Measurements from ENCODE around the gene PHYKPL. TPM values are rescaled to one million over a fixed set of nuclear protein-coding genes. Genes with fewer than 3 reads are reported as not detected.

The PHYKPL gene
- total and polyA plus RNA-seq, 2 of the 13 experiments (the other 11 are each of a cell fraction or from before 2014, with no cell fraction given): 18.0 to 78.6 TPM

- TF ChIP-seq ZNF841 (CRISPR knock-in tag; IDR thresholded peaks at IDR 0.05; ENCODE audit: borderline replicate concordance) (peak; percentile 49; the same call in 1 of the 2 replicates), PHB2 (IDR thresholded peaks at IDR 0.05; ENCODE audit: partially characterized antibody) (no peak), ZNF33A (CRISPR knock-in tag; IDR thresholded peaks at IDR 0.05; ENCODE audit: borderline replicate concordance) (no peak), ZKSCAN8 (CRISPR knock-in tag; IDR thresholded peaks at IDR 0.05; ENCODE audit: borderline replicate concordance) (peak; percentile 73; the same call in 1 of the 2 replicates), DBP (CRISPR knock-in tag; IDR thresholded peaks at IDR 0.05; ENCODE audit: not compliant biosample characterization) (peak; percentile 50), TFDP1 (CRISPR knock-in tag; IDR thresholded peaks at IDR 0.05; ENCODE audit: borderline replicate concordance) (peak; percentile 97), MNT (IDR thresholded peaks at IDR 0.05) (peak; percentile 50), NFYB (CRISPR knock-in tag; IDR thresholded peaks at IDR 0.05) (peak; percentile 100), ZBTB42 (CRISPR knock-in tag; IDR thresholded peaks at IDR 0.05) (0 out of 2 replicates have a peak, but pooled peaks have one; percentile 2), TOE1 (CRISPR knock-in tag; IDR thresholded peaks at IDR 0.05) (0 out of 2 replicates have a peak, but pooled peaks have one; percentile 24), CENPT (CRISPR knock-in tag; IDR thresholded peaks at IDR 0.05; ENCODE audit: low read depth) (no peak; the same call in 1 of the 2 replicates), RFX3 (CRISPR knock-in tag; IDR thresholded peaks at IDR 0.05) (no peak), ZBTB1 (CRISPR knock-in tag; IDR thresholded peaks at IDR 0.05; ENCODE audit: borderline replicate concordance) (no peak), ZMYM4 (CRISPR knock-in tag; IDR thresholded peaks at IDR 0.05) (peak; percentile 90)
- TF ChIP-seq, protein P1, sequence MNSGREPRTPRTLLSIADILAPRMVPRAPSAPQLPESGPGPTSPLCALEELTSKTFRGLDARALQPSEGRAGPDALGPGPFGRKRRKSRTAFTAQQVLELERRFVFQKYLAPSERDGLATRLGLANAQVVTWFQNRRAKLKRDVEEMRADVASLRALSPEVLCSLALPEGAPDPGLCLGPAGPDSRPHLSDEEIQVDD (CRISPR knock-in tag; IDR thresholded peaks at IDR 0.05; ENCODE audit: borderline replicate concordance): no peak; the same call in 1 of the 2 replicates
- TF ChIP-seq, protein P2, sequence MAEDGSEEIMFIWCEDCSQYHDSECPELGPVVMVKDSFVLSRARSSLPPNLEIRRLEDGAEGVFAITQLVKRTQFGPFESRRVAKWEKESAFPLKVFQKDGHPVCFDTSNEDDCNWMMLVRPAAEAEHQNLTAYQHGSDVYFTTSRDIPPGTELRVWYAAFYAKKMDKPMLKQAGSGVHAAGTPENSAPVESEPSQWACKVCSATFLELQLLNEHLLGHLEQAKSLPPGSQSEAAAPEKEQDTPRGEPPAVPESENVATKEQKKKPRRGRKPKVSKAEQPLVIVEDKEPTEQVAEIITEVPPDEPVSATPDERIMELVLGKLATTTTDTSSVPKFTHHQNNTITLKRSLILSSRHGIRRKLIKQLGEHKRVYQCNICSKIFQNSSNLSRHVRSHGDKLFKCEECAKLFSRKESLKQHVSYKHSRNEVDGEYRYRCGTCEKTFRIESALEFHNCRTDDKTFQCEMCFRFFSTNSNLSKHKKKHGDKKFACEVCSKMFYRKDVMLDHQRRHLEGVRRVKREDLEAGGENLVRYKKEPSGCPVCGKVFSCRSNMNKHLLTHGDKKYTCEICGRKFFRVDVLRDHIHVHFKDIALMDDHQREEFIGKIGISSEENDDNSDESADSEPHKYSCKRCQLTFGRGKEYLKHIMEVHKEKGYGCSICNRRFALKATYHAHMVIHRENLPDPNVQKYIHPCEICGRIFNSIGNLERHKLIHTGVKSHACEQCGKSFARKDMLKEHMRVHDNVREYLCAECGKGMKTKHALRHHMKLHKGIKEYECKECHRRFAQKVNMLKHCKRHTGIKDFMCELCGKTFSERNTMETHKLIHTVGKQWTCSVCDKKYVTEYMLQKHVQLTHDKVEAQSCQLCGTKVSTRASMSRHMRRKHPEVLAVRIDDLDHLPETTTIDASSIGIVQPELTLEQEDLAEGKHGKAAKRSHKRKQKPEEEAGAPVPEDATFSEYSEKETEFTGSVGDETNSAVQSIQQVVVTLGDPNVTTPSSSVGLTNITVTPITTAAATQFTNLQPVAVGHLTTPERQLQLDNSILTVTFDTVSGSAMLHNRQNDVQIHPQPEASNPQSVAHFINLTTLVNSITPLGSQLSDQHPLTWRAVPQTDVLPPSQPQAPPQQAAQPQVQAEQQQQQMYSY (CRISPR knock-in tag; IDR thresholded peaks at IDR 0.05): peak; percentile 61; the same call in 1 of the 2 replicates
- TF ChIP-seq, protein P3, sequence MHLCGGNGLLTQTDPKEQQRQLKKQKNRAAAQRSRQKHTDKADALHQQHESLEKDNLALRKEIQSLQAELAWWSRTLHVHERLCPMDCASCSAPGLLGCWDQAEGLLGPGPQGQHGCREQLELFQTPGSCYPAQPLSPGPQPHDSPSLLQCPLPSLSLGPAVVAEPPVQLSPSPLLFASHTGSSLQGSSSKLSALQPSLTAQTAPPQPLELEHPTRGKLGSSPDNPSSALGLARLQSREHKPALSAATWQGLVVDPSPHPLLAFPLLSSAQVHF (CRISPR knock-in tag; IDR thresholded peaks at IDR 0.05): no peak
- TF ChIP-seq, protein P4, sequence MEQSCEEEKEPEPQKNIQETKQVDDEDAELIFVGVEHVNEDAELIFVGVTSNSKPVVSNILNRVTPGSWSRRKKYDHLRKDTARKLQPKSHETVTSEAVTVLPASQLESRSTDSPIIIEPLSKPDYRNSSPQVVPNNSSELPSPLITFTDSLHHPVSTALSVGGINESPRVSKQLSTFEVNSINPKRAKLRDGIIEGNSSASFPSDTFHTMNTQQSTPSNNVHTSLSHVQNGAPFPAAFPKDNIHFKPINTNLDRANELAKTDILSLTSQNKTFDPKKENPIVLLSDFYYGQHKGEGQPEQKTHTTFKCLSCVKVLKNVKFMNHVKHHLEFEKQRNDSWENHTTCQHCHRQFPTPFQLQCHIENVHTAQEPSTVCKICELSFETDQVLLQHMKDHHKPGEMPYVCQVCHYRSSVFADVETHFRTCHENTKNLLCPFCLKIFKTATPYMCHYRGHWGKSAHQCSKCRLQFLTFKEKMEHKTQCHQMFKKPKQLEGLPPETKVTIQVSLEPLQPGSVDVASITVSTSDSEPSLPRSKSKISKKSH (CRISPR knock-in tag; IDR thresholded peaks at IDR 0.05; ENCODE audit: borderline replicate concordance): peak; percentile 76; the same call in 1 of the 2 replicates
These were observed 28.2 kb downstream of the PHYKPL start, which contains the start of gene HNRNPAB (continued) for GRCh38 chr5:178204182-178204934.
